ENCODE data around the gene NUB1.

NUB1 gene

GRCh38 chr7:151404216-151405011 is 62.8 kb downstream of the NUB1 start:
- no peak for DNase-seq (ENCODE audit: extremely low spot score)
- POLR2A ChIA-PET = no interaction called here
- CTCF ChIA-PET = interaction anchor here (0.6 kb wide), 1 partner anchor 12 kb away, joined by 3 read pairs; no protein-coding TSS in a partner anchor
- TF ChIP-seq LEF1 (IDR thresholded peaks at IDR 0.05; ENCODE audit: borderline replicate concordance) (no peak), HDGF (IDR thresholded peaks at IDR 0.05; ENCODE audit: borderline replicate concordance) (no peak), TARDBP (IDR thresholded peaks at IDR 0.05) (no peak), ARNT (IDR thresholded peaks at IDR 0.05) (no peak), L3MBTL2 (conservative IDR thresholded peaks at IDR 0.05) (no peak), ZNF384 (IDR thresholded peaks at IDR 0.05) (no peak), SUZ12 (IDR thresholded peaks at IDR 0.05) (no peak), NFRKB (IDR thresholded peaks at IDR 0.05) (no peak), FOXM1 (IDR thresholded peaks at IDR 0.05; ENCODE audit: borderline replicate concordance) (no peak), CTBP1 (IDR thresholded peaks at IDR 0.05; ENCODE audit: borderline replicate concordance) (no peak), FOXK2 (IDR thresholded peaks at IDR 0.05) (no peak), FOXA1 (IDR thresholded peaks at IDR 0.05) (no peak), BHLHE40 (IDR thresholded peaks at IDR 0.05; ENCODE audit: borderline replicate concordance) (no peak), SP1 (IDR thresholded peaks at IDR 0.05) (no peak), ELF4 (IDR thresholded peaks at IDR 0.05) (no peak), PKNOX1 (IDR thresholded peaks at IDR 0.05) (no peak)

- TF ChIP-seq PKNOX1 (IDR thresholded peaks at IDR 0.05) (no peak), FOXM1 (IDR thresholded peaks at IDR 0.05; ENCODE audit: borderline replicate concordance) (no peak), ARNT (IDR thresholded peaks at IDR 0.05) (no peak), FOXK2 (IDR thresholded peaks at IDR 0.05) (no peak), CTBP1 (IDR thresholded peaks at IDR 0.05; ENCODE audit: borderline replicate concordance) (no peak), ELF4 (IDR thresholded peaks at IDR 0.05) (no peak), TARDBP (IDR thresholded peaks at IDR 0.05) (no peak), BHLHE40 (IDR thresholded peaks at IDR 0.05; ENCODE audit: borderline replicate concordance) (no peak), ZNF384 (IDR thresholded peaks at IDR 0.05) (no peak), HDGF (IDR thresholded peaks at IDR 0.05; ENCODE audit: borderline replicate concordance) (no peak), SUZ12 (IDR thresholded peaks at IDR 0.05) (no peak), FOXA1 (IDR thresholded peaks at IDR 0.05) (no peak), LEF1 (IDR thresholded peaks at IDR 0.05; ENCODE audit: borderline replicate concordance) (no peak), NFRKB (IDR thresholded peaks at IDR 0.05) (no peak), L3MBTL2 (conservative IDR thresholded peaks at IDR 0.05) (no peak)
- DNase-seq (ENCODE audit: extremely low spot score) = no peak
- POLR2A ChIA-PET = no interaction called here
- CTCF ChIA-PET = no interaction called here
These were observed 63.4 kb downstream of the NUB1 start for GRCh38 chr7:151405056-151405455.

- POLR2A ChIA-PET = no interaction called here
- DNase-seq (ENCODE audit: extremely low spot score) = no peak
- no peak for TF ChIP-seq ZNF384 (IDR thresholded peaks at IDR 0.05)
- TF ChIP-seq ARNT (IDR thresholded peaks at IDR 0.05) = no peak
- TF ChIP-seq LEF1 (IDR thresholded peaks at IDR 0.05; ENCODE audit: borderline replicate concordance) = no peak
- TF ChIP-seq TARDBP (IDR thresholded peaks at IDR 0.05) = no peak
- TF ChIP-seq NFRKB (IDR thresholded peaks at IDR 0.05) = no peak
- no peak for TF ChIP-seq SUZ12 (IDR thresholded peaks at IDR 0.05)
- TF ChIP-seq FOXA1 (IDR thresholded peaks at IDR 0.05) = no peak
- TF ChIP-seq ELF4 (IDR thresholded peaks at IDR 0.05) = no peak
- CTCF ChIA-PET = no interaction called here
These were observed 64.0 kb downstream of the NUB1 start for GRCh38 chr7:151405588-151405987.

- POLR2A ChIA-PET = no interaction called here
- TF ChIP-seq HDGF (IDR thresholded peaks at IDR 0.05; ENCODE audit: borderline replicate concordance) = no peak
- TF ChIP-seq FOXM1 (IDR thresholded peaks at IDR 0.05; ENCODE audit: borderline replicate concordance) = no peak
- no peak for TF ChIP-seq LEF1 (IDR thresholded peaks at IDR 0.05; ENCODE audit: borderline replicate concordance)
- TF ChIP-seq TARDBP (IDR thresholded peaks at IDR 0.05) = no peak
- no peak for TF ChIP-seq CTBP1 (IDR thresholded peaks at IDR 0.05; ENCODE audit: borderline replicate concordance)
- TF ChIP-seq SP1 (IDR thresholded peaks at IDR 0.05) = no peak
- TF ChIP-seq FOXA1 (IDR thresholded peaks at IDR 0.05) = no peak
- DNase-seq (ENCODE audit: extremely low spot score) = no peak
- CTCF ChIA-PET = no interaction called here
These were observed 64.7 kb downstream of the NUB1 start for GRCh38 chr7:151406051-151406875.

- no peak for DNase-seq (ENCODE audit: extremely low spot score)
- TF ChIP-seq BHLHE40 (IDR thresholded peaks at IDR 0.05; ENCODE audit: borderline replicate concordance) (no peak), SUZ12 (IDR thresholded peaks at IDR 0.05) (no peak), FOXM1 (IDR thresholded peaks at IDR 0.05; ENCODE audit: borderline replicate concordance) (no peak), LEF1 (IDR thresholded peaks at IDR 0.05; ENCODE audit: borderline replicate concordance) (no peak), SP1 (IDR thresholded peaks at IDR 0.05) (no peak)
- POLR2A ChIA-PET = no interaction called here
- CTCF ChIA-PET = no interaction called here
These were observed 65.4 kb downstream of the NUB1 start for GRCh38 chr7:151406886-151407583.

- ChIA-PET POLR2A (no interaction called here), CTCF (no interaction called here)
- no peak for DNase-seq (ENCODE audit: extremely low spot score)
- TF ChIP-seq ARNT (IDR thresholded peaks at IDR 0.05) = no peak
- TF ChIP-seq PKNOX1 (IDR thresholded peaks at IDR 0.05) = no peak
- TF ChIP-seq CTBP1 (IDR thresholded peaks at IDR 0.05; ENCODE audit: borderline replicate concordance) = no peak
- no peak for TF ChIP-seq FOXK2 (IDR thresholded peaks at IDR 0.05)
- no peak for TF ChIP-seq FOXA1 (IDR thresholded peaks at IDR 0.05)
- no peak for TF ChIP-seq FOXM1 (IDR thresholded peaks at IDR 0.05; ENCODE audit: borderline replicate concordance)
- TF ChIP-seq ZNF384 (IDR thresholded peaks at IDR 0.05) = no peak
- TF ChIP-seq ELF4 (IDR thresholded peaks at IDR 0.05) = no peak
- TF ChIP-seq LEF1 (IDR thresholded peaks at IDR 0.05; ENCODE audit: borderline replicate concordance) = no peak
These were observed 66.9 kb downstream of the NUB1 start for GRCh38 chr7:151408498-151408838.

Data from HEK293T (cell line).